Sigmoid colon (tissue), 7 donors: ENCODE results near the gene CDKAL1. TPM values are rescaled to one million over a fixed set of nuclear protein-coding genes. Genes with fewer than 3 reads are reported as not detected.
"Not testable (repeated sequence)": the region's sequence is repeated elsewhere in the genome, so short reads cannot be mapped to it uniquely, and the experiment has no call there.

Experiments
- DNase-seq: peaks from one replicate; pipeline ENCODE4 v3.0.0-alpha.2; 2019
- H3K27ac ChIP-seq, 4 donors: fragments of 200-600 bp; sonication (generic); one replicate each; pipeline ENCODE4 v1.5.1; 2016 to 2019; ENCODE audit warnings: mild to moderate bottlenecking in 1 of 4
- H3K27me3 ChIP-seq, 3 donors: fragments of 200-600 bp; sonication (generic); one replicate each; pipeline ENCODE4 v1.5.1; 2019; ENCODE audit warnings: mild to moderate bottlenecking in 1 of 3
- H3K36me3 ChIP-seq, 4 donors: fragments of 200-600 bp; sonication (generic); one replicate each; pipeline ENCODE4 v1.5.1; 2016 to 2019
- H3K4me1 ChIP-seq, 4 donors: fragments of 200-600 bp; sonication (generic); one replicate each; pipeline ENCODE4 v1.5.1; 2017 to 2019
- H3K4me3 ChIP-seq, 4 donors: fragments of 200-600 bp; sonication (generic); one replicate each; pipeline ENCODE4 v1.5.1; 2017 to 2019; ENCODE audit warnings: mild to moderate bottlenecking in 2 of 4, moderate library complexity in 1 of 4
- H3K9me3 ChIP-seq, 4 donors: fragments of 200-600 bp in 3 of 4; sonication (generic) in 3 of 4; one replicate each; pipeline versions ENCODE4 v1.5.1 to v1.6.1; 2013 to 2019
- CTCF ChIP-seq, 4 experiments: fragments of 450-650 bp in 3 of 4; fragments of 200-600 bp in 1 of 4; IDR thresholded peaks; one replicate each; pipeline ENCODE4 v1.5.1; 2016 to 2019; ENCODE audit warnings: antibody characterized with exemption in 4 of 4, mild to moderate bottlenecking in 3 of 4, moderate library complexity in 2 of 4
- EP300 ChIP-seq, 4 donors: sonication (generic); formaldehyde crosslinking; IDR thresholded peaks; one replicate each; pipeline ENCODE4 v1.6.1; 2017; ENCODE audit warnings: antibody characterized with exemption in 4 of 4
- POLR2A ChIP-seq, 2 donors: fragments of 450-650 bp; IDR thresholded peaks; one replicate each; pipeline ENCODE4 v1.6.1; 2016; ENCODE audit warnings: antibody characterized with exemption in 2 of 2, mild to moderate bottlenecking in 2 of 2, moderate library complexity in 2 of 2
- POLR2AphosphoS5 ChIP-seq, 4 donors: sonication (generic); formaldehyde crosslinking; IDR thresholded peaks; one replicate each; pipeline ENCODE4 v1.6.1; 2017; ENCODE audit warnings: antibody characterized with exemption in 4 of 4
- WGBS, 2 donors: extraction: QIAGEN DNeasy Blood & Tissue Kit; methylation state at CpG; one replicate each; pipeline ENCODE4 v1.1.7; 2013; 5-methylcytosine and 5-hydroxymethylcytosine counted together
- intact Hi-C: fragments of 100-400 bp; cut with DNase I; formaldehyde crosslinking; loops from one replicate; pipeline ENCODE4 v1.15.1; 2023
- polyA plus RNA-seq, 3 donors: library from polyadenylated mRNA; stranded (reverse); fragments of 200-250 nt; gene quantifications; one replicate each; pipeline ENCODE4 v1.2.3, GENCODE V29; 2013
- total RNA-seq, 4 donors: library from RNA; depleted of rRNA; stranded (reverse); fragments of >200 nt; gene quantifications; one replicate each; pipeline ENCODE4 v1.1.0, GENCODE V29; 2016
- donor health status: healthy with polysubstance abuse.
- donor health status: Bipolar disorder and iron deficiency.
- donor health status: healthy.

CDKAL1 gene
- total and polyA plus RNA-seq, 7 donors = 2.8 to 14.7 (median 11.4) TPM

- TF ChIP-seq EP300 (IDR thresholded peaks at IDR 0.05) (no peak), POLR2AphosphoS5 (IDR thresholded peaks at IDR 0.05) (no peak), CTCF (IDR thresholded peaks at IDR 0.05) (no peak), POLR2A (IDR thresholded peaks at IDR 0.05) (no peak)
- intact Hi-C loops = no loop called here
- DNase-seq = no peak
- no peaks in the 10 kb centered on the region for H3K4me1 ChIP-seq
- no peak overlapping the region for H3K4me3 ChIP-seq
- H3K27ac ChIP-seq = no peak overlapping the region
- no peaks in the 10 kb centered on the region for H3K9me3 ChIP-seq
- 91 to 92% methylated on average over 3 of the region's 3 CpGs for WGBS, 2 donors
- H3K36me3 ChIP-seq = no peaks in the 10 kb centered on the region
- no peaks in the 10 kb centered on the region for H3K27me3 ChIP-seq
These were observed 551.0 kb downstream of the CDKAL1 start for GRCh38 chr6:21085211-21085610.

GRCh38 chr6:21085643-21086042 lies 551.4 kb downstream of the CDKAL1 start:
- intact Hi-C loops = no loop called here
- Histone ChIP-seq H3K4me1 (no peaks in the 10 kb centered on the region), H3K9me3 (no peaks in the 10 kb centered on the region), H3K36me3 (no peaks in the 10 kb centered on the region), H3K27me3 (no peaks in the 10 kb centered on the region), H3K27ac (no peak overlapping the region), H3K4me3 (no peak overlapping the region)
- no peak for DNase-seq
- 95 to 97% methylated on average over 3 of the region's 3 CpGs for WGBS, 2 donors
- TF ChIP-seq POLR2AphosphoS5 (IDR thresholded peaks at IDR 0.05) (no peak), EP300 (IDR thresholded peaks at IDR 0.05) (no peak), CTCF (IDR thresholded peaks at IDR 0.05) (no peak)

GRCh38 chr6:21087188-21087587 lies 552.9 kb downstream of the CDKAL1 start:
- WGBS, 2 donors = 98 to 99% methylated on average over 4 of the region's 4 CpGs
- no peaks in the 10 kb centered on the region for H3K36me3 ChIP-seq
- no peak overlapping the region for H3K27ac ChIP-seq
- H3K27me3 ChIP-seq = no peaks in the 10 kb centered on the region
- no peak overlapping the region for H3K4me3 ChIP-seq
- intact Hi-C loops = no loop called here
- TF ChIP-seq EP300 (IDR thresholded peaks at IDR 0.05) (no peak), POLR2AphosphoS5 (IDR thresholded peaks at IDR 0.05) (no peak), CTCF (IDR thresholded peaks at IDR 0.05) (no peak), POLR2A (IDR thresholded peaks at IDR 0.05) (no peak)
- no peak for DNase-seq
- no peaks in the 10 kb centered on the region for H3K4me1 ChIP-seq
- no peaks in the 10 kb centered on the region for H3K9me3 ChIP-seq

GRCh38 chr6:21091411-21091810 lies 557.2 kb downstream of the CDKAL1 start:
- WGBS, 2 donors = 97 to 98% methylated on average over 2 of the region's 2 CpGs
- H3K27me3 ChIP-seq = no peaks in the 10 kb centered on the region
- H3K36me3 ChIP-seq = no peaks in the 10 kb centered on the region
- intact Hi-C loops = no loop called here
- H3K9me3 ChIP-seq = no peaks in the 10 kb centered on the region
- TF ChIP-seq POLR2AphosphoS5 (IDR thresholded peaks at IDR 0.05) (no peak), CTCF (IDR thresholded peaks at IDR 0.05) (no peak), EP300 (IDR thresholded peaks at IDR 0.05) (no peak), POLR2A (IDR thresholded peaks at IDR 0.05) (no peak)
- no peak overlapping the region for H3K4me3 ChIP-seq
- no peaks in the 10 kb centered on the region for H3K4me1 ChIP-seq
- H3K27ac ChIP-seq = no peak overlapping the region
- DNase-seq = no peak

- H3K4me3 ChIP-seq, H3K9me3 ChIP-seq, H3K4me1 ChIP-seq, DNase-seq, H3K36me3 ChIP-seq, H3K27me3 ChIP-seq, H3K27ac ChIP-seq, intact Hi-C loops: not testable (repeated sequence)
- 93 to 94% methylated on average over 6 of the region's 6 CpGs for WGBS, 2 donors
These were observed 558.0 kb downstream of the CDKAL1 start for GRCh38 chr6:21092231-21092772.
